ENCODE measurements around the gene NT5C3A.

GRCh38 chr7:33091111-33091531 lies 28.5 kb upstream of the NT5C3A start:
- TF ChIP-seq CTCF (IDR thresholded peaks at IDR 0.05 in 2 of 3, conservative IDR thresholded peaks at IDR 0.05 in 1 of 3; ENCODE audit: insufficient read depth in 2 of 3, low read depth in 1 of 3, low read length in 3 of 3) (no peak), ZC3H4 (CRISPR knock-in tag; IDR thresholded peaks at IDR 0.05; ENCODE audit: borderline replicate concordance) (no peak), CBX8 (IDR thresholded peaks at IDR 0.05; ENCODE audit: borderline replicate concordance, extremely low read depth, low read depth, low read length, poor library complexity, severe bottlenecking) (no peak), RAD21 (CRISPR knock-in tag; conservative IDR thresholded peaks at IDR 0.05 in 1 of 2, IDR thresholded peaks at IDR 0.05 in 1 of 2) (no peak)
